ENCODE data around the gene ADORA1. TPM values are rescaled to one million over a fixed set of nuclear protein-coding genes. Genes with fewer than 3 reads are reported as not detected.

Gene ADORA1
- total and polyA plus RNA-seq, 2 of the 13 experiments (the other 11 are each of a cell fraction or from before 2014, with no cell fraction given) = 0.11 TPM; not detected in 1

DNA sequence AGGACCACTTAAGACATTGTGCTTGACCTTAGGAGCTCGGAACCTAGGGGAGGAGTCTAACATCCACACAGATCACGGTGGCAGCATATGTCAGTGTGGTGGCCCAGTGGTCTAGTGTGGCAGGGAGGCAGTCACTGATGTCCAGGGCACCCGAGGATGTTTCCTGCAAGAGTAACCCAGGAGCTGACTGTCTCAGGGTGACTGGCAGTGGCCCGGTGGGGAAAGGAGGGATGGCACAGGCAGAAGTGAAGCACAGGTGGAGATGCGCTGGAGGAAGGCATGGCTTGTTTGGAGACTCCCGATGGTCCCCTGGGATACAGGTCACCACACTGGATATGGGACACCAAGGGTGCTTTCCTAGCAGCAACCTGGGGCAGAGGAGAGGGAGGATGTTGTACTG, 85.6 kb downstream of the ADORA1 start (continued):
- TF ChIP-seq, protein P1, sequence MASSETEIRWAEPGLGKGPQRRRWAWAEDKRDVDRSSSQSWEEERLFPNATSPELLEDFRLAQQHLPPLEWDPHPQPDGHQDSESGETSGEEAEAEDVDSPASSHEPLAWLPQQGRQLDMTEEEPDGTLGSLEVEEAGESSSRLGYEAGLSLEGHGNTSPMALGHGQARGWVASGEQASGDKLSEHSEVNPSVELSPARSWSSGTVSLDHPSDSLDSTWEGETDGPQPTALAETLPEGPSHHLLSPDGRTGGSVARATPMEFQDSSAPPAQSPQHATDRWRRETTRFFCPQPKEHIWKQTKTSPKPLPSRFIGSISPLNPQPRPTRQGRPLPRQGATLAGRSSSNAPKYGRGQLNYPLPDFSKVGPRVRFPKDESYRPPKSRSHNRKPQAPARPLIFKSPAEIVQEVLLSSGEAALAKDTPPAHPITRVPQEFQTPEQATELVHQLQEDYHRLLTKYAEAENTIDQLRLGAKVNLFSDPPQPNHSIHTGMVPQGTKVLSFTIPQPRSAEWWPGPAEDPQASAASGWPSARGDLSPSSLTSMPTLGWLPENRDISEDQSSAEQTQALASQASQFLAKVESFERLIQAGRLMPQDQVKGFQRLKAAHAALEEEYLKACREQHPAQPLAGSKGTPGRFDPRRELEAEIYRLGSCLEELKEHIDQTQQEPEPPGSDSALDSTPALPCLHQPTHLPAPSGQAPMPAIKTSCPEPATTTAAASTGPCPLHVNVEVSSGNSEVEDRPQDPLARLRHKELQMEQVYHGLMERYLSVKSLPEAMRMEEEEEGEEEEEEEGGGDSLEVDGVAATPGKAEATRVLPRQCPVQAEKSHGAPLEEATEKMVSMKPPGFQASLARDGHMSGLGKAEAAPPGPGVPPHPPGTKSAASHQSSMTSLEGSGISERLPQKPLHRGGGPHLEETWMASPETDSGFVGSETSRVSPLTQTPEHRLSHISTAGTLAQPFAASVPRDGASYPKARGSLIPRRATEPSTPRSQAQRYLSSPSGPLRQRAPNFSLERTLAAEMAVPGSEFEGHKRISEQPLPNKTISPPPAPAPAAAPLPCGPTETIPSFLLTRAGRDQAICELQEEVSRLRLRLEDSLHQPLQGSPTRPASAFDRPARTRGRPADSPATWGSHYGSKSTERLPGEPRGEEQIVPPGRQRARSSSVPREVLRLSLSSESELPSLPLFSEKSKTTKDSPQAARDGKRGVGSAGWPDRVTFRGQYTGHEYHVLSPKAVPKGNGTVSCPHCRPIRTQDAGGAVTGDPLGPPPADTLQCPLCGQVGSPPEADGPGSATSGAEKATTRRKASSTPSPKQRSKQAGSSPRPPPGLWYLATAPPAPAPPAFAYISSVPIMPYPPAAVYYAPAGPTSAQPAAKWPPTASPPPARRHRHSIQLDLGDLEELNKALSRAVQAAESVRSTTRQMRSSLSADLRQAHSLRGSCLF (CRISPR knock-in tag; IDR thresholded peaks at IDR 0.05; ENCODE audit: borderline replicate concordance) = no peak
- TF ChIP-seq, protein P2, sequence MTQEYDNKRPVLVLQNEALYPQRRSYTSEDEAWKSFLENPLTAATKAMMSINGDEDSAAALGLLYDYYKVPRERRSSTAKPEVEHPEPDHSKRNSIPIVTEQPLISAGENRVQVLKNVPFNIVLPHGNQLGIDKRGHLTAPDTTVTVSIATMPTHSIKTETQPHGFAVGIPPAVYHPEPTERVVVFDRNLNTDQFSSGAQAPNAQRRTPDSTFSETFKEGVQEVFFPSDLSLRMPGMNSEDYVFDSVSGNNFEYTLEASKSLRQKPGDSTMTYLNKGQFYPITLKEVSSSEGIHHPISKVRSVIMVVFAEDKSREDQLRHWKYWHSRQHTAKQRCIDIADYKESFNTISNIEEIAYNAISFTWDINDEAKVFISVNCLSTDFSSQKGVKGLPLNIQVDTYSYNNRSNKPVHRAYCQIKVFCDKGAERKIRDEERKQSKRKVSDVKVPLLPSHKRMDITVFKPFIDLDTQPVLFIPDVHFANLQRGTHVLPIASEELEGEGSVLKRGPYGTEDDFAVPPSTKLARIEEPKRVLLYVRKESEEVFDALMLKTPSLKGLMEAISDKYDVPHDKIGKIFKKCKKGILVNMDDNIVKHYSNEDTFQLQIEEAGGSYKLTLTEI (CRISPR knock-in tag; conservative IDR thresholded peaks at IDR 0.05) = no peak
- no peak for TF ChIP-seq ZNF570 (CRISPR knock-in tag; IDR thresholded peaks at IDR 0.05; ENCODE audit: borderline replicate concordance)

DNA sequence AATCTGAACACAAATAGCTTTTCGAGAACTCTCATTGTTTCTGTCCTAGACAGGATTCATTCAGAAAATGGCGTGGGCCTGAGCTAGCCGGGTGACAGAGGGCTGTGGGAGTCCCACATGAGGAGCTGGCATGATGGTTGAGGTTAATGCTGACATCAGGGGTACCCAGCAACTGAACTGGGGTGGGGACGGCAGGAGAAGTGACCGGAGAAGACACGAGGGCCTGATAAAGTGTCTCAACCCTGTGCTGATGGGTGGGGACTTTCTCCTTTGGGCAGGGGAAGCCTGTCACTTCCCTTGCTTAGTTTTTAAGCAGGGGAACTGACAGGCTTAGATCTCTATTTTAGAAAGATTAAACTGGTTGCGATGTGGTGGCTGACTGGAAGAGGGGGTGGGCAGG, 87.3 kb downstream of the ADORA1 start:
- BruUV-seq (replicated peaks) = no TSS peak
- no peak overlapping the region for H3K4me3 ChIP-seq (replicated peaks in 1 of 3; ENCODE audit: insufficient read depth in 1 of 3, low read depth in 2 of 3, low read length in 3 of 3)
- intact Hi-C loops (cut with micrococcal nuclease; ENCODE audit: unreplicated experiment) = loop anchor here (5.0 kb wide), 1 partner anchor 178 kb away; no protein-coding TSS in a partner anchor
- H3K79me2 ChIP-seq (ENCODE audit: insufficient read depth, low read length) = no peaks in the 10 kb centered on the region
- no peaks in the 10 kb centered on the region; the same call in 1 of the 2 replicates for H4K20me1 ChIP-seq (ENCODE audit: insufficient read depth, low read length)
- no peak overlapping the region for H3K27ac ChIP-seq (ENCODE audit: extremely low read length, insufficient read depth, low read length)
- in situ Hi-C loops (cut with HindIII; ENCODE audit: extremely low pct_ligation_motif_present, low pct_unique_long_range_greater_than_20kb) = loop anchor here (5.0 kb wide), 3 partner anchors 48 to 178 kb away; no protein-coding TSS in a partner anchor
- FAIRE-seq (no peak), ATAC-seq (no peak), DNase-seq (ENCODE audit: low spot score) (no peak)
- H3K4me1 ChIP-seq (ENCODE audit: insufficient read depth, low read length) = peaks cover 16% of the 10 kb centered on the region
- CTCF ChIA-PET (ENCODE audit: low intra/inter-chr PET ratio, low total read pairs) = interaction anchor here (2.4 kb wide), 1 partner anchor 97 kb away, joined by 17 read pairs; no protein-coding TSS in a partner anchor
- no peaks in the 10 kb centered on the region for H3K9me3 ChIP-seq (ENCODE audit: low read length)
- peaks cover 0 to 25% of the 10 kb centered on the region in 2 experiments; a peak in 3 of 5 replicates for H3K27me3 ChIP-seq (ENCODE audit: control insufficient read depth in 1 of 2, insufficient read depth in 2 of 2, low read length in 2 of 2)
- TF ChIP-seq NR2F1 (CRISPR knock-in tag; IDR thresholded peaks at IDR 0.05) (no peak), RARA (CRISPR knock-in tag; IDR thresholded peaks at IDR 0.05) (no peak)
- TF ChIP-seq, protein P3, sequence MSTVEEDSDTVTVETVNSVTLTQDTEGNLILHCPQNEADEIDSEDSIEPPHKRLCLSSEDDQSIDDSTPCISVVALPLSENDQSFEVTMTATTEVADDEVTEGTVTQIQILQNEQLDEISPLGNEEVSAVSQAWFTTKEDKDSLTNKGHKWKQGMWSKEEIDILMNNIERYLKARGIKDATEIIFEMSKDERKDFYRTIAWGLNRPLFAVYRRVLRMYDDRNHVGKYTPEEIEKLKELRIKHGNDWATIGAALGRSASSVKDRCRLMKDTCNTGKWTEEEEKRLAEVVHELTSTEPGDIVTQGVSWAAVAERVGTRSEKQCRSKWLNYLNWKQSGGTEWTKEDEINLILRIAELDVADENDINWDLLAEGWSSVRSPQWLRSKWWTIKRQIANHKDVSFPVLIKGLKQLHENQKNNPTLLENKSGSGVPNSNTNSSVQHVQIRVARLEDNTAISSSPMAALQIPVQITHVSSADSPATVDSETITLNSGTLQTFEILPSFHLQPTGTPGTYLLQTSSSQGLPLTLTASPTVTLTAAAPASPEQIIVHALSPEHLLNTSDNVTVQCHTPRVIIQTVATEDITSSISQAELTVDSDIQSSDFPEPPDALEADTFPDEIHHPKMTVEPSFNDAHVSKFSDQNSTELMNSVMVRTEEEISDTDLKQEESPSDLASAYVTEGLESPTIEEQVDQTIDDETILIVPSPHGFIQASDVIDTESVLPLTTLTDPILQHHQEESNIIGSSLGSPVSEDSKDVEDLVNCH (CRISPR knock-in tag; IDR thresholded peaks at IDR 0.05) = no peak
- no peak overlapping the region for H2AFZ ChIP-seq (ENCODE audit: low read length)
- WGBS (ENCODE audit: low lambda C conversion rate) = 53% methylated on average over 7 of the region's 7 CpGs
- H3K9ac ChIP-seq (ENCODE audit: insufficient read depth, low read depth, low read length) = no peak overlapping the region
- H3K36me3 ChIP-seq (replicated peaks in 1 of 2; ENCODE audit: control insufficient read depth in 1 of 2, insufficient read depth in 2 of 2, low read length in 2 of 2) = no peaks in the 10 kb centered on the region
- H3K4me2 ChIP-seq (ENCODE audit: low read depth, low read length) = no peak overlapping the region
- POLR2A ChIA-PET = no interaction called here

All from HepG2 (cell line).